Glutamatergic neuron (in vitro differentiated cells): Measurements from ENCODE around the gene C5orf58. TPM values are rescaled to one million over a fixed set of nuclear protein-coding genes. Genes with fewer than 3 reads are reported as not detected.

Experiments used
- DNase-seq: peaks from one replicate; pipeline ENCODE4 v3.0.0; 2022
- H3K27ac Mint-ChIP-seq: one replicate; pipeline ENCODE4 v1.8.0; 2020; ENCODE audit warnings: mild to moderate bottlenecking, mixed read lengths, inconsistent platforms; ENCODE audit not compliant: unreplicated experiment
- H3K27me3 Mint-ChIP-seq: one replicate; pipeline ENCODE4 v1.8.0; 2020; ENCODE audit warnings: mild to moderate bottlenecking, moderate library complexity, mixed read lengths, inconsistent platforms; ENCODE audit not compliant: unreplicated experiment
- H3K36me3 Mint-ChIP-seq: one replicate; pipeline ENCODE4 v1.8.0; 2020; ENCODE audit warnings: mild to moderate bottlenecking, mixed read lengths, inconsistent platforms; ENCODE audit not compliant: unreplicated experiment
- H3K4me1 Mint-ChIP-seq: one replicate; pipeline ENCODE4 v1.8.0; 2020; ENCODE audit warnings: mild to moderate bottlenecking, low read depth, mixed read lengths, inconsistent platforms; ENCODE audit not compliant: unreplicated experiment
- H3K4me3 Mint-ChIP-seq: one replicate; pipeline ENCODE4 v1.8.0; 2020; ENCODE audit warnings: mild to moderate bottlenecking, mixed read lengths, inconsistent platforms; ENCODE audit not compliant: unreplicated experiment
- H3K9me3 Mint-ChIP-seq: one replicate; pipeline ENCODE4 v1.8.0; 2020; ENCODE audit warnings: mild to moderate bottlenecking, moderate library complexity, mixed read lengths, inconsistent platforms; ENCODE audit not compliant: unreplicated experiment
- CTCF ChIP-seq: fragments of 200-600 bp; sonication (generic); IDR thresholded peaks from one replicate; pipeline ENCODE4 v1.5.0; 2021; ENCODE audit not compliant: partially characterized antibody, unreplicated experiment
- total RNA-seq: library from RNA; stranded (reverse); fragmentation: NEBNext Ultra II Directional; extraction: Animal tissue kit (Norgen Biotek cat#: 25700); gene quantifications from one replicate; pipeline ENCODE4 v1.2.1, GENCODE V29; 2021; ENCODE audit not compliant: unreplicated experiment

Gene C5orf58
- total RNA-seq, 1 donor from 2014 or later: not detected

DNA sequence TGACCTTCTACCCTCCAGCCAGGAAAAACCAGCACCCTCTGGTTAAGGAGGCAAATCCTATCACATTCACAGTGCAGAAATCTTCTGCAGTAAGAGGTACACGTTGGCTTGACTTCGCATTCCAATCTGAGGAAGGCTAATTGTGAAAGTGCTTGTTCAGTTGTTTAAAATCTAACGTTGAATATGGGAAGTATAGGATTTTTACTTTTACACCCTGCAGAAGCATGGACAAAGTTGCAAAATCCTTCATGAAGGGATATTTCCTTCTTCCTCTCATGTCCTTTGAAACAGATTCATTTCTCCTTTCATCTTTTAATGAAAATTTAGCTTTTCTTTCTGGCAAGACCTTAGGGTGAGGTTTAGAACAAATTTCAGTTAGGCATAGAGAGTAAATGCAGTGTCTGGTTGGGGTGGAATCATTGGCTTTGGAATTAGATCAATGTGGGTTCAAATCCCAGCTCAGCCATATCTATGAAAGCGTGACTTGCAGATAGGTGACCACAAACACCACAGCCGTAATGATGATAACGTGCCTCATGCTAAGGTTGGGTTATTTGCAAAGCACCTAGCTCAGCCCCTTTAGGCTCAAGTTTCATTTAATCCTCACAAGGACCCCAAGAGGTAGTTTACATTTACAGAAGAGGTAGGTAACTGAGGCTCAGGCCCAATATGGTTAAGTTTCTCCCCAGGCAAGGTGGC, 42.2 kb upstream of the C5orf58 start:
- Mint-ChIP-seq H3K36me3 (peaks cover 6% of the 10 kb centered on the region), H3K27ac (no peak overlapping the region), H3K9me3 (no peaks in the 10 kb centered on the region), H3K27me3 (peaks cover 5% of the 10 kb centered on the region), H3K4me1 (no peaks in the 10 kb centered on the region), H3K4me3 (no peak overlapping the region)
- TF ChIP-seq CTCF: no peak
- no peak for DNase-seq

DNA sequence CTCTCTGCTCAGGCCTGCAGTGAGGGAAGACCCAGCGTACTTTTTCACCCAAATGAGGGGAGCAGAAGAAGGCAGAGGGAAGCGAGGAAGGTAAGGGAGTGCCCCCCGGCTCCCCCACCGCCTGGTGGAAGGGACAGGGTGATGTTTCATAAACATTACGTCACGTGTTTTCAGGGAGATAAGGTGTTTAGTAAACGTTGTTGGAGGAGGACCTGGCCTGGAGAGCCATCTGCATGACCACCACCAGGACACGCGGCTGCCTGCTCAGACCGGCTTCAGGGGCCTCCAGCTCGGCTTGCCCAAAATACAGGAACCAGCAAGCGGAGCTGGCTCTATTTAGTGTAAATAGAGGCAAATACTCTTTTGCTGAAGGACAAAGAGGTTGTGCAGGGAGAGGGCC, 40.0 kb upstream of the C5orf58 start:
- peaks cover 10% of the 10 kb centered on the region for H3K4me1 Mint-ChIP-seq
- H3K4me3 Mint-ChIP-seq: no peak overlapping the region
- peaks cover 9% of the 10 kb centered on the region for H3K27me3 Mint-ChIP-seq
- DNase-seq: no peak
- peaks cover 6% of the 10 kb centered on the region for H3K36me3 Mint-ChIP-seq
- no peak overlapping the region for H3K27ac Mint-ChIP-seq
- peaks cover 5% of the 10 kb centered on the region for H3K9me3 Mint-ChIP-seq
- no peak for TF ChIP-seq CTCF

- no peak for TF ChIP-seq CTCF
- peak; percentile 31 for DNase-seq
- Mint-ChIP-seq H3K4me1 (peaks cover 10% of the 10 kb centered on the region), H3K27ac (no peak overlapping the region), H3K36me3 (no peaks in the 10 kb centered on the region), H3K9me3 (peaks cover 5% of the 10 kb centered on the region), H3K27me3 (peaks cover 5% of the 10 kb centered on the region), H3K4me3 (no peak overlapping the region)
Observed at GRCh38 chr5:170195961-170196360, 36.8 kb upstream of the C5orf58 start.

GRCh38 chr5:170200876-170201275, 31.9 kb upstream of the C5orf58 start:
- H3K4me1 Mint-ChIP-seq: peaks cover 7% of the 10 kb centered on the region

More at GRCh38 chr5:170200876-170201275, 31.9 kb upstream of the C5orf58 start:
- Mint-ChIP-seq H3K9me3 (peaks cover 3% of the 10 kb centered on the region), H3K27ac (no peak overlapping the region), H3K4me3 (no peak overlapping the region), H3K27me3 (peaks cover 4% of the 10 kb centered on the region), H3K36me3 (no peaks in the 10 kb centered on the region)
- no peak for DNase-seq
- no peak for TF ChIP-seq CTCF
